ENCODE results near the gene CYP2A6.

GRCh38 chr19:40802300-40803169, 47.7 kb downstream of the CYP2A6 start:
- TF ChIP-seq POLR2A (IDR thresholded peaks at IDR 0.05) (no peak), CTCF (IDR thresholded peaks at IDR 0.05) (no peak)
